ENCODE results near the gene BAZ2B. TPM values are rescaled to one million over a fixed set of nuclear protein-coding genes. Genes with fewer than 3 reads are reported as not detected.

BAZ2B gene
- polyA plus RNA-seq, 2 of the 4 experiments (the other 2 are of a cell fraction): 19.6 to 50.6 TPM

- H3K4me1 ChIP-seq: no peaks in the 10 kb centered on the region
Measured at GRCh38 chr2:159445307-159445706, 171.0 kb downstream of the BAZ2B start.

DNA sequence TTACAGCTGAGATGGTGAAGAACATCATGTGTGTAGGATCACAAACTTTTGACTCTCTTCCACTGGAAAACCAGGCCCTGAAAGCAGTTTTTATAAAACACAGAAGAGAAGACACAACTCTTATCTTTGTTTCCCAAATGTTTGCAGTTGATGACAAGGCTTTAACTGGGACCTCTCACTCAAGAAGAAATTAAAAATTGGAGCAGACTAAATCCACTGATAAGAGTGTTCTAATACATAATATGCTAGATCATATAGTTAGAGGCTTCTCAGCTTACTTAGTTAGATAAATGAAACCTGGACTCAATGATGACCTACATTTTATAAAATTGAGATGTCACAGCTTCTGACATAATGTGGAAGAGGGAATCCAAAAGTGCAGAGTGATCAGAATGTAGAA lies 171.6 kb downstream of the BAZ2B start:
- Histone ChIP-seq H3K4me2 (no peak overlapping the region), H3K4me3 (no peak overlapping the region), H3K4me1 (no peaks in the 10 kb centered on the region; the same call in 2 of the 3 replicates), H3K27ac (no peak overlapping the region), H3K9me3 (no peaks in the 10 kb centered on the region)
- DNase-seq (ENCODE audit: low read depth in 1 of 2, low spot score in 1 of 2) (no peak), FAIRE-seq (no peak), ATAC-seq (no peak)
- ChIA-PET CTCF (interaction anchor here (0.8 kb wide), 1 partner anchor 267 kb away, joined by 3 read pairs; no protein-coding TSS in a partner anchor), POLR2A (no interaction called here)
- TF ChIP-seq RFX5 (IDR thresholded peaks at IDR 0.05): no peak
- no peak for TF ChIP-seq GATA3 (IDR thresholded peaks at IDR 0.05; ENCODE audit: borderline replicate concordance)
- TF ChIP-seq HOXB5 (CRISPR knock-in tag; IDR thresholded peaks at IDR 0.05): no peak
- no peak for TF ChIP-seq TFCP2L1 (CRISPR knock-in tag; IDR thresholded peaks at IDR 0.05)
- no peak for TF ChIP-seq HDAC2 (IDR thresholded peaks at IDR 0.05)
- no peak for TF ChIP-seq SREBF2 (IDR thresholded peaks at IDR 0.05)
- TF ChIP-seq CEBPB (IDR thresholded peaks at IDR 0.05): no peak
- no peak for TF ChIP-seq FOXS1 (CRISPR knock-in tag; IDR thresholded peaks at IDR 0.05)
- no peak for TF ChIP-seq HOXB13 (CRISPR knock-in tag; IDR thresholded peaks at IDR 0.05; ENCODE audit: low read depth)
- TF ChIP-seq POLR2AphosphoS2 (conservative IDR thresholded peaks at IDR 0.05; ENCODE audit: low read length): no peak
- no peak for TF ChIP-seq BHLHE40 (IDR thresholded peaks at IDR 0.05; ENCODE audit: low read depth, low read length)
- no peak for TF ChIP-seq RARB (CRISPR knock-in tag; IDR thresholded peaks at IDR 0.05)
- no peak for TF ChIP-seq EHF (CRISPR knock-in tag; IDR thresholded peaks at IDR 0.05)
- TF ChIP-seq ZSCAN20 (CRISPR knock-in tag; IDR thresholded peaks at IDR 0.05): no peak

More at GRCh38 chr2:159445307-159445706, 171.0 kb downstream of the BAZ2B start:
- Histone ChIP-seq H3K9me3 (no peaks in the 10 kb centered on the region), H3K4me3 (no peak overlapping the region), H3K27ac (no peak overlapping the region), H3K4me2 (no peak overlapping the region)
- FAIRE-seq (no peak), DNase-seq (ENCODE audit: low read depth in 1 of 2, low spot score in 1 of 2) (no peak), ATAC-seq (no peak)
- ChIA-PET POLR2A (no interaction called here), CTCF (interaction anchor here (0.8 kb wide), 1 partner anchor 267 kb away, joined by 3 read pairs; the partner anchor contains the start of gene MARCHF7)
- TF ChIP-seq, protein P1, sequence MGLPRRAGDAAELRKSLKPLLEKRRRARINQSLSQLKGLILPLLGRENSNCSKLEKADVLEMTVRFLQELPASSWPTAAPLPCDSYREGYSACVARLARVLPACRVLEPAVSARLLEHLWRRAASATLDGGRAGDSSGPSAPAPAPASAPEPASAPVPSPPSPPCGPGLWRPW (IDR thresholded peaks at IDR 0.05): no peak
- TF ChIP-seq ZFP36 (IDR thresholded peaks at IDR 0.05; ENCODE audit: borderline replicate concordance, partially characterized antibody) (no peak), CEBPB (IDR thresholded peaks at IDR 0.05) (no peak), BHLHE40 (IDR thresholded peaks at IDR 0.05; ENCODE audit: low read depth, low read length) (no peak), POLR2A (IDR thresholded peaks at IDR 0.05; ENCODE audit: low read length) (no peak), ZC3H11A (IDR thresholded peaks at IDR 0.05) (no peak), CBX2 (IDR thresholded peaks at IDR 0.05; ENCODE audit: borderline replicate concordance, low read depth) (no peak), EHMT2 (IDR thresholded peaks at IDR 0.05; ENCODE audit: low read depth) (no peak), PHF8 (IDR thresholded peaks at IDR 0.05; ENCODE audit: borderline replicate concordance, low read depth) (no peak), MAFK (IDR thresholded peaks at IDR 0.05; ENCODE audit: partially characterized antibody) (no peak), SMC3 (IDR thresholded peaks at IDR 0.05) (no peak)

DNA sequence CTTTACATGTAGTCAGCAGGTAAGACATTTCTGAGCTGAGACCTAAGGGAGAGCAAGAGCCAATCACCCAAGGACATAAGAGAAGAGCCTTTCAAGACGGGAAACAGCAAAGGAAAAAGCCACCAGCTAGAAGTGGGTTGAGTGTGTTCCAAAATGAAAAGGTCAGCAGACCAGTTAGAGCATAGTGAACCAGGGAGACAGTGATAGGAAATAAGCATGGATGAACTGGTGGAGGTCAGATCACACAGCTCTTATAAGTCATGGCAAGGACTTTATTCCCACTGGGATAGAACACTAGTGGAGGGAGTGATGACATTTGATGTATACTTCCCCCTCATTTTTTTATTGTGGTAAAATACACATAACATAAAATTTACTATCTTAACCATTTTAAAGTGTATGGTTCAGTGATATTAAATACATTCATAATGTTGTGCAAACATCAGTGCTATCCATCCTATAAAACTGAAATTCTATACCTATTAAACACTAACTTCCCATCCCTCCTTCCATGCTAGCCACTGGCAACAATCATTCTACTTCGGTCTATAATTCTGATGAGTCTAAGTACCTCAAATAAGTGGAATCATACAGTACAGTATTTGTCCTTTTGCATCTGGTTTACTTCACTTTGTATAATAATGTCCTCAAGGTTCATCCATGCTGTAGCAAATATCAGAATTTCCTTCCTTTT lies 174.0 kb downstream of the BAZ2B start:
- TF ChIP-seq RAD21 (conservative IDR thresholded peaks at IDR 0.05 in 1 of 2, IDR thresholded peaks at IDR 0.05 in 1 of 2) (no peak), ZFP36 (IDR thresholded peaks at IDR 0.05; ENCODE audit: borderline replicate concordance, partially characterized antibody) (no peak), NFE2L2 (conservative IDR thresholded peaks at IDR 0.05; ENCODE audit: low read length) (no peak), HOXB5 (CRISPR knock-in tag; IDR thresholded peaks at IDR 0.05) (no peak), CEBPB (IDR thresholded peaks at IDR 0.05) (no peak), NR3C1 (IDR thresholded peaks at IDR 0.05) (no peak), KDM5A (IDR thresholded peaks at IDR 0.05) (no peak), EHMT2 (IDR thresholded peaks at IDR 0.05; ENCODE audit: low read depth) (no peak), RCOR1 (IDR thresholded peaks at IDR 0.05; ENCODE audit: low read depth, low read length) (no peak), EP300 (IDR thresholded peaks at IDR 0.05) (no peak), ZSCAN20 (CRISPR knock-in tag; IDR thresholded peaks at IDR 0.05) (no peak), CHD4 (IDR thresholded peaks at IDR 0.05; ENCODE audit: borderline replicate concordance) (no peak)
- POLR2A ChIA-PET: no interaction called here
- H3K4me1 ChIP-seq: peaks cover 16% of the 10 kb centered on the region; the same call in 2 of the 3 replicates
- CTCF ChIA-PET: interaction anchor here (0.7 to 1.3 kb wide), 3 partner anchors 14 to 48 kb away, joined by 3 to 4 read pairs (median 3); no protein-coding TSS in a partner anchor
- H3K9me3 ChIP-seq: no peaks in the 10 kb centered on the region
- ATAC-seq: no peak
- no peak overlapping the region for H3K27ac ChIP-seq
- no peak for FAIRE-seq
- WGBS (ENCODE audit: missing lambda C conversion rate): 92% methylated on average over 2 of the region's 2 CpGs
- H3K4me2 ChIP-seq: no peak overlapping the region
- H3K4me3 ChIP-seq: no peak overlapping the region
- no peak for DNase-seq (ENCODE audit: low read depth in 1 of 2, low spot score in 1 of 2)

All from A549 (cell line).